Measurements from ENCODE around the gene TNRC6A.

- no peak for TF ChIP-seq CTCF (IDR thresholded peaks at IDR 0.05)
- TF ChIP-seq POLR2A (IDR thresholded peaks at IDR 0.05): no peak
Measured at GRCh38 chr16:24683250-24683649, 46.2 kb upstream of the TNRC6A start.
